CD4-positive, alpha-beta T cell (primary cell): ENCODE measurements around the gene SLC17A9. TPM values are rescaled to one million over a fixed set of nuclear protein-coding genes. Genes with fewer than 3 reads are reported as not detected.

Experiments
- ATAC-seq: fragments of 200-7000 bp; cut with Tn5 transposase; one replicate; pipeline ENCODE4 v1.10.0; 2022; ENCODE audit warnings: mild to moderate bottlenecking; ENCODE audit not compliant: poor library complexity
- CTCF ChIA-PET: fragments of 350-600 bp; sonication (Branson Sonifier 250); formaldehyde crosslinking; loops from one replicate; lab custom pipeline; 2021; ENCODE audit warnings: antibody characterized with exemption, inconsistent platforms; lab: Charles Lee
- POLR2A ChIA-PET: fragments of 350-600 bp; sonication (Branson Sonifier 250); formaldehyde crosslinking; loops from one replicate; lab custom pipeline; 2021; ENCODE audit warnings: antibody characterized with exemption, inconsistent platforms; lab: Charles Lee
- DNase-seq, 14 experiments: peaks; one replicate each; pipeline ENCODE4 v3.0.0-alpha.2; 2013 to 2020; ENCODE audit warnings: mixed read lengths in 2 of 14
- H3K27ac ChIP-seq, 2 donors: one replicate each; pipeline versions ENCODE4 v1.5.1 to v1.7.0; 2013; ENCODE audit warnings: low read length in 2 of 2, low read depth in 1 of 2, mild to moderate bottlenecking in 1 of 2
- H3K27me3 ChIP-seq, 2 experiments: 1 replicate in 1 of 2; 2 replicates in 1 of 2; pipeline versions ENCODE4 v1.6.1 to v1.7.0; 2013; ENCODE audit warnings: low read length in 2 of 2, control low read depth in 1 of 2, mild to moderate bottlenecking in 1 of 2, moderate library complexity in 1 of 2; ENCODE audit not compliant: insufficient read depth in 2 of 2, control insufficient read depth in 1 of 2
- H3K36me3 ChIP-seq: one replicate; pipeline ENCODE4 v1.6.1; 2013; ENCODE audit warnings: low read length, control low read depth; ENCODE audit not compliant: insufficient read depth
- H3K4me1 ChIP-seq: one replicate; pipeline ENCODE4 v1.6.1; 2013; ENCODE audit warnings: low read length, control low read depth; ENCODE audit not compliant: insufficient read depth
- H3K4me3 ChIP-seq: one replicate; pipeline ENCODE4 v1.5.1; 2013; ENCODE audit warnings: mild to moderate bottlenecking, low read length, moderate library complexity
- H3K9me3 ChIP-seq, 2 experiments: 1 replicate in 1 of 2; 2 replicates in 1 of 2; pipeline versions ENCODE4 v1.6.1 to v1.7.0; 2013; ENCODE audit warnings: low read length in 2 of 2, mild to moderate bottlenecking in 2 of 2, control low read depth in 1 of 2, moderate library complexity in 1 of 2; ENCODE audit not compliant: control insufficient read depth in 1 of 2, insufficient read depth in 1 of 2
- H3K27ac Mint-ChIP-seq: one replicate; pipeline ENCODE4 v1.8.0; 2020; ENCODE audit warnings: mixed read lengths
- H3K27me3 Mint-ChIP-seq: one replicate; pipeline ENCODE4 v1.8.0; 2021; ENCODE audit warnings: mixed read lengths
- H3K36me3 Mint-ChIP-seq: one replicate; pipeline ENCODE4 v1.8.0; 2021; ENCODE audit warnings: low read depth, mixed read lengths
- H3K4me1 Mint-ChIP-seq: one replicate; pipeline ENCODE4 v1.8.0; 2021; ENCODE audit warnings: low read depth, mixed read lengths
- H3K4me3 Mint-ChIP-seq: one replicate; pipeline ENCODE4 v1.8.0; 2020; ENCODE audit warnings: mild to moderate bottlenecking, mixed read lengths
- H3K9me3 Mint-ChIP-seq: one replicate; pipeline ENCODE4 v1.8.0; 2020; ENCODE audit warnings: mixed read lengths
- intact Hi-C, 2 experiments: fragments of 100-400 bp; cut with DNase I in 1 of 2; cut with micrococcal nuclease in 1 of 2; formaldehyde crosslinking; loops; one replicate each; pipeline versions ENCODE4 v1.15.1 to v1.9.0; 2023 to 2025; cut with DNase I, micrococcal nuclease
- total RNA-seq, 174 experiments: library from RNA in 2 of 174; stranded (reverse) in 2 of 174; gene quantifications; one replicate each; pipeline ENCODE4 v1.2.3 and lab custom pipeline; 2021 to 2026
- TF ChIP-seq, protein P1 (sequence below): fragments of 200-600 bp; IDR thresholded peaks from one replicate; pipeline ENCODE4 v1.8.0; 2022; ENCODE audit warnings: antibody characterized with exemption, mild to moderate bottlenecking

Gene SLC17A9
- total RNA-seq, 2 experiments from 2014 or later: 3.5 to 5.5 TPM

DNA sequence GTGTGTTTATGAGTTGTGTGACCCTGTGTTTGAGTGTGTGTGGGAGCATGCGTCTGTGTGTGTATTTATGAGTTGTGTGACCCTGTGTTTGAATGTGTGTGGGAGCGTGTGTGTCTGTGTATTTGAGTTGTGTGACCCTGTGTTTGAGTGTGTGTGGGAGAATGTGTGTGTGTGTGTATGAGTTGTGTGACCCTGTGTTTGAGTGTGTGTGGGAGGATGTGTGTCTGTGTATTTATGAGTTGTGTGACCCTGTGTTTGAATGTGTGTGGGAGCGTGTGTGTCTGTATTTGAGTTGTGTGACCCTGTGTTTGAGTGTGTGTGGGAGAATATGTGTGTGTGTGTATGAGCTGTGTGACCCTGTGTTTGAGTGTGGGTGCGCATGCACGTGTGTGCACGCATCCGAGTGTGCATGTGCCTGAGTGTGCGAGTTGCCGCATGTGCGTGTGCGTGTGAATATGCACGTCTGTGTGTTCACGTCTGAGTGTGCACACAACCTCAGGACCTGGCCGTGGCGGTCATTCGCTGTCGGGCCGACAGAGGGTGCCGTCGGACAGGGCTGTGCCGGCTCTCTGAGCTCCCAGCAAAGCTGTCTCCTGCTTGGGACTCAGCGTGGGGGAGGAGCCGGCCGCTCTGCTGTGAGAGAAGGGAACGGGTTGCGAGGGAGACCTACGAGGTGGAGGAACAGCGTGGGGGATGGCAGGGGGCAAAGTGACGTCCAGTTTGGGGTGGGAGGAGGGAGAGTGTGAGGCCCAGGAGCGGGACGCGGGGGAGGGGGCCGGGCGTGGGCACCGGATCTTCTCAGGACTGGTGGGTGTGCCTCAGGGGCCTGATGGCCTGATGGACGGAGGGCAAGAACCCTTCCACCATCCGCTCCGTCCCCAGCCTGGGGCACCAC, 19.7 kb downstream of the SLC17A9 start:
- H3K27ac Mint-ChIP-seq: no peak overlapping the region
- POLR2A ChIA-PET: interaction anchor here (0.6 to 1.5 kb wide), 5 partner anchors 32 to 39 kb away, joined by 3 to 8 read pairs (median 6); partner anchors contain the start of genes BHLHE23 and GID8
- Histone ChIP-seq H3K36me3 (no peaks in the 10 kb centered on the region), H3K27me3 (peaks cover 35 to 44% of the 10 kb centered on the region in 2 experiments), H3K4me3 (peak overlapping the region; percentile 35), H3K27ac (no peak overlapping the region), H3K4me1 (peaks cover 17% of the 10 kb centered on the region), H3K9me3 (peaks cover 0 to 9% of the 10 kb centered on the region in 2 experiments)
- CTCF ChIA-PET: interaction anchor here (0.6 to 1.2 kb wide), 24 partner anchors 8 to 243 kb away, joined by 3 to 10 read pairs (median 4); partner anchors contain the start of genes BHLHE23 and TCFL5
- H3K36me3 Mint-ChIP-seq: no peaks in the 10 kb centered on the region
- peaks cover 51% of the 10 kb centered on the region for H3K27me3 Mint-ChIP-seq
- intact Hi-C loops: loop anchor here (1.0 kb wide), 2 partner anchors 37 to 207 kb away; no protein-coding TSS in a partner anchor
- TF ChIP-seq, protein P1, sequence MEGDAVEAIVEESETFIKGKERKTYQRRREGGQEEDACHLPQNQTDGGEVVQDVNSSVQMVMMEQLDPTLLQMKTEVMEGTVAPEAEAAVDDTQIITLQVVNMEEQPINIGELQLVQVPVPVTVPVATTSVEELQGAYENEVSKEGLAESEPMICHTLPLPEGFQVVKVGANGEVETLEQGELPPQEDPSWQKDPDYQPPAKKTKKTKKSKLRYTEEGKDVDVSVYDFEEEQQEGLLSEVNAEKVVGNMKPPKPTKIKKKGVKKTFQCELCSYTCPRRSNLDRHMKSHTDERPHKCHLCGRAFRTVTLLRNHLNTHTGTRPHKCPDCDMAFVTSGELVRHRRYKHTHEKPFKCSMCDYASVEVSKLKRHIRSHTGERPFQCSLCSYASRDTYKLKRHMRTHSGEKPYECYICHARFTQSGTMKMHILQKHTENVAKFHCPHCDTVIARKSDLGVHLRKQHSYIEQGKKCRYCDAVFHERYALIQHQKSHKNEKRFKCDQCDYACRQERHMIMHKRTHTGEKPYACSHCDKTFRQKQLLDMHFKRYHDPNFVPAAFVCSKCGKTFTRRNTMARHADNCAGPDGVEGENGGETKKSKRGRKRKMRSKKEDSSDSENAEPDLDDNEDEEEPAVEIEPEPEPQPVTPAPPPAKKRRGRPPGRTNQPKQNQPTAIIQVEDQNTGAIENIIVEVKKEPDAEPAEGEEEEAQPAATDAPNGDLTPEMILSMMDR: peak; percentile 81
- no peaks in the 10 kb centered on the region for H3K9me3 Mint-ChIP-seq
- H3K4me3 Mint-ChIP-seq: peak overlapping the region; percentile 76
- peak; percentile 77 to 90 (median 86) for DNase-seq
- ATAC-seq: peak; percentile 100
- peaks cover 20% of the 10 kb centered on the region for H3K4me1 Mint-ChIP-seq

DNA sequence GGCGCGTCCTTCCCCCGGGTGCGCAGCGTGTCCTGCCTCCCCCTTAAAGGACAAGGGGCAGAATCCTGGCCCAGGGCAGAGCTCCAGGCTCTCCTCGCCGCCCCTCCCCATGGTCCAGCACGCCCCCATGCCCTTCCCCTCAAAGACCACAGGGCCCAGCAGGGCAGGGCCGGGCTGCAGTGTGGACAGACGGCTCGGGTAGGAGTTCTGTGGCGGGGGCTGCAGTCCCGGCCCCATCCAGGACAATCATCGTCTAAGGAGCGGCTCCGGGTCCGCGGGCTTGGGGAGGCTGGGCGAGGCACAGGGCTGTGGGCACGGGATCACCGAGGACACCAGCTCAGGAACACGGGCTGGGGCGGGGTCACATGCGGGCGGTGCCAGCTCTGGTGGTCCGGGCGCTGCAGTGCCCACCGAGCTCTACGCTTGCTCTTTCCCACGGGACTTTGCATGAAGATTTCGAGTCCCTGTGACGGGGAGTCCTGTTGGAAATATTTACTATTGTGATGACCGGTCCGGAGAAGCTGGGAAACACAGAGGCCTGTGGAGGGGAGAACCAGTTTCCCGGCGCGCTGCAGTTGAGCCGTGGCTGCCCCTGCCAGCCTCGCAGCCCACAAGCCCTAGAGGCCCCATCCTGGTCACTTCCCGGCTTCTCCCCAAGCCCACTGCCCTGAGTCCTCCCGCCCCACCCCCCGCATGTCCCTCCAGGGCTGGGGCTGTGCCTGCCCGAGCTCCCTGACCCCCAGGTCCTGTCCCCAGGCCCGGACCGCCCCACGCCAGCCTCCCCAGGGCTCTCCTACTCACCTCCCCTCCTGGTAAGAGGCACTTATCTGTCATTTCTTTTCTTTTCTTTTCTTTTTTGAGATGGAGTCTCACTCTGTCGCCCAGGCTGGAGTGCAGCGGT, 20.6 kb downstream of the SLC17A9 start:
- H3K4me1 ChIP-seq: peaks cover 26% of the 10 kb centered on the region
- no peak overlapping the region for H3K27ac Mint-ChIP-seq
- no peak overlapping the region for H3K27ac ChIP-seq
- no peaks in the 10 kb centered on the region for H3K36me3 ChIP-seq
- no peaks in the 10 kb centered on the region for H3K36me3 Mint-ChIP-seq
- TF ChIP-seq, protein P1: no peak
- ATAC-seq: no peak
- no peak for DNase-seq
- no peaks in the 10 kb centered on the region for H3K9me3 Mint-ChIP-seq
- intact Hi-C loops: loop anchor here (1.0 kb wide), 2 partner anchors 36 to 206 kb away; no protein-coding TSS in a partner anchor
- H3K4me1 Mint-ChIP-seq: peaks cover 29% of the 10 kb centered on the region
- ChIA-PET POLR2A (interaction anchor here (0.6 to 1.5 kb wide), 5 partner anchors 31 to 38 kb away, joined by 3 to 8 read pairs (median 6); partner anchors contain the start of genes BHLHE23 and GID8), CTCF (interaction anchor here (0.6 to 1.2 kb wide), 24 partner anchors 8 to 242 kb away, joined by 3 to 10 read pairs (median 4); partner anchors contain the start of genes BHLHE23 and TCFL5)
- peak overlapping the region; percentile 35 for H3K4me3 ChIP-seq
- peaks cover 60% of the 10 kb centered on the region for H3K27me3 Mint-ChIP-seq
- no peak overlapping the region for H3K4me3 Mint-ChIP-seq
- peaks cover 42 to 46% of the 10 kb centered on the region in 2 experiments for H3K27me3 ChIP-seq
- peaks cover 0 to 9% of the 10 kb centered on the region in 2 experiments for H3K9me3 ChIP-seq
